ENCODE data around the gene MYH6. TPM values are rescaled to one million over a fixed set of nuclear protein-coding genes. Genes with fewer than 3 reads are reported as not detected.

The MYH6 gene
- total RNA-seq, 1 experiment from 2014 or later: not detected

- no peaks in the 10 kb centered on the region for H3K27me3 ChIP-seq (replicated peaks; ENCODE audit: insufficient read depth, low read depth, low read length, poor library complexity)
- H3K9me3 ChIP-seq (ENCODE audit: low read depth, low read length, poor library complexity, severe bottlenecking): no peaks in the 10 kb centered on the region
- intact Hi-C loops (cut with micrococcal nuclease; ENCODE audit: unreplicated experiment): no loop called here
- no peak for TF ChIP-seq EZH2 (IDR thresholded peaks at IDR 0.05; ENCODE audit: borderline replicate concordance, low read depth, low read length, poor library complexity, severe bottlenecking)
- TF ChIP-seq, protein P1, sequence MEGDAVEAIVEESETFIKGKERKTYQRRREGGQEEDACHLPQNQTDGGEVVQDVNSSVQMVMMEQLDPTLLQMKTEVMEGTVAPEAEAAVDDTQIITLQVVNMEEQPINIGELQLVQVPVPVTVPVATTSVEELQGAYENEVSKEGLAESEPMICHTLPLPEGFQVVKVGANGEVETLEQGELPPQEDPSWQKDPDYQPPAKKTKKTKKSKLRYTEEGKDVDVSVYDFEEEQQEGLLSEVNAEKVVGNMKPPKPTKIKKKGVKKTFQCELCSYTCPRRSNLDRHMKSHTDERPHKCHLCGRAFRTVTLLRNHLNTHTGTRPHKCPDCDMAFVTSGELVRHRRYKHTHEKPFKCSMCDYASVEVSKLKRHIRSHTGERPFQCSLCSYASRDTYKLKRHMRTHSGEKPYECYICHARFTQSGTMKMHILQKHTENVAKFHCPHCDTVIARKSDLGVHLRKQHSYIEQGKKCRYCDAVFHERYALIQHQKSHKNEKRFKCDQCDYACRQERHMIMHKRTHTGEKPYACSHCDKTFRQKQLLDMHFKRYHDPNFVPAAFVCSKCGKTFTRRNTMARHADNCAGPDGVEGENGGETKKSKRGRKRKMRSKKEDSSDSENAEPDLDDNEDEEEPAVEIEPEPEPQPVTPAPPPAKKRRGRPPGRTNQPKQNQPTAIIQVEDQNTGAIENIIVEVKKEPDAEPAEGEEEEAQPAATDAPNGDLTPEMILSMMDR (conservative IDR thresholded peaks at IDR 0.05; ENCODE audit: low read depth, low read length): no peak
- no peak for DNase-seq (ENCODE audit: low spot score)
- CTCF ChIA-PET: no interaction called here
- no TSS peak for BruUV-seq (replicated peaks)
- peaks cover 9% of the 10 kb centered on the region for H3K4me1 ChIP-seq (ENCODE audit: insufficient read depth, low read length, poor library complexity, severe bottlenecking)
- no peak overlapping the region for H3K4me3 ChIP-seq (ENCODE audit: low read depth, low read length, poor library complexity, severe bottlenecking)
- H3K36me3 ChIP-seq (ENCODE audit: insufficient read depth, low read length, poor library complexity, severe bottlenecking): peaks cover 70% of the 10 kb centered on the region
- no peak overlapping the region for H3K27ac ChIP-seq (ENCODE audit: low read depth, low read length, poor library complexity, severe bottlenecking)
- POLR2A ChIA-PET (ENCODE audit: low non-redundant PET): no interaction called here
Observed at GRCh38 chr14:23359167-23359626, 48.9 kb downstream of the MYH6 start.

DNA sequence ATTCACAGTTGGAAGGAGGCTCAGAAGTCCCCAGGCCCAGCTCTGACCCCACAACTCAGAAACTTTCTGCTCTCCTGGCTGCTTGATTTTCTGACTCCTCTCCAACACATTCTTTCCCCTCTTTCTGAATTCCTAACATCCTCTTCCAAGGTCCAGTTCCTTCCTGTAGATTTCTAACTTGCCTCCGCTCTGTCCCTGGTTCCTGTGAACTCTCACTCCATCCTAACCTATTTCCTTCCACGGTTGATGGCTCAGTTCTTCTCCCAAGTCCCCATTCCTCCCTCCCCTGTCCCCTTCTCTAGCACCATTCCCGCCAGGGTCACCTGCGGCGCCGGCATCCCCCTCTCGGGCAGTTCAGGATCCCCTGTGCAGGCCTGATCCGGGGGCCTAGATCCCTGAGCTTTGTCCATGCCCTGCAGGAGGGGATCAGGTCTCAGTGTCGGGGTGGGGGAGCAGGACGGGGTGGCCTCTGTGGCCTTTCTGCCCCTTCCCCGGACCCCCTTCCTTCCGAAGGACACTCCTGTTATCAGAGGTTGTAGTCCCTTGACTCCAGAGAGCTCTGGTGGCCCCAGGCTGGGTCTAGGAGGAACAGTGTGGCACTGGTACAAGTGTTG, 49.4 kb downstream of the MYH6 start:
- Histone ChIP-seq H3K4me3 (ENCODE audit: low read depth, low read length, poor library complexity, severe bottlenecking) (no peak overlapping the region), H3K27me3 (replicated peaks; ENCODE audit: insufficient read depth, low read depth, low read length, poor library complexity) (no peaks in the 10 kb centered on the region), H3K36me3 (ENCODE audit: insufficient read depth, low read length, poor library complexity, severe bottlenecking) (peaks cover 64% of the 10 kb centered on the region), H3K27ac (ENCODE audit: low read depth, low read length, poor library complexity, severe bottlenecking) (no peak overlapping the region), H3K4me1 (ENCODE audit: insufficient read depth, low read length, poor library complexity, severe bottlenecking) (peaks cover 4% of the 10 kb centered on the region), H3K9me3 (ENCODE audit: low read depth, low read length, poor library complexity, severe bottlenecking) (no peaks in the 10 kb centered on the region)
- CTCF ChIA-PET: interaction anchor here (0.6 kb wide), 1 partner anchor 751 kb away, joined by 3 read pairs; no protein-coding TSS in a partner anchor
- no peak for DNase-seq (ENCODE audit: low spot score)
- intact Hi-C loops (cut with micrococcal nuclease; ENCODE audit: unreplicated experiment): no loop called here
- BruUV-seq (replicated peaks): no TSS peak
- no peak for TF ChIP-seq EZH2 (IDR thresholded peaks at IDR 0.05; ENCODE audit: borderline replicate concordance, low read depth, low read length, poor library complexity, severe bottlenecking)
- TF ChIP-seq, protein P1 (conservative IDR thresholded peaks at IDR 0.05; ENCODE audit: low read depth, low read length): no peak
- POLR2A ChIA-PET (ENCODE audit: low non-redundant PET): interaction anchor here (0.6 kb wide), 1 partner anchor 123 kb away, joined by 3 read pairs; no protein-coding TSS in a partner anchor

- H3K36me3 ChIP-seq (ENCODE audit: insufficient read depth, low read length, poor library complexity, severe bottlenecking): peaks cover 59% of the 10 kb centered on the region
- ChIA-PET POLR2A (ENCODE audit: low non-redundant PET) (interaction anchor here (0.6 kb wide), 1 partner anchor 123 kb away, joined by 3 read pairs; no protein-coding TSS in a partner anchor), CTCF (interaction anchor here (0.6 kb wide), 1 partner anchor 752 kb away, joined by 3 read pairs; no protein-coding TSS in a partner anchor)
- TF ChIP-seq EZH2 (IDR thresholded peaks at IDR 0.05; ENCODE audit: borderline replicate concordance, low read depth, low read length, poor library complexity, severe bottlenecking): no peak
- TF ChIP-seq, protein P1 (conservative IDR thresholded peaks at IDR 0.05; ENCODE audit: low read depth, low read length): no peak
- H3K4me3 ChIP-seq (ENCODE audit: low read depth, low read length, poor library complexity, severe bottlenecking): no peak overlapping the region
- no peak overlapping the region for H3K27ac ChIP-seq (ENCODE audit: low read depth, low read length, poor library complexity, severe bottlenecking)
- no peaks in the 10 kb centered on the region for H3K27me3 ChIP-seq (replicated peaks; ENCODE audit: insufficient read depth, low read depth, low read length, poor library complexity)
- no peak for DNase-seq (ENCODE audit: low spot score)
- intact Hi-C loops (cut with micrococcal nuclease; ENCODE audit: unreplicated experiment): no loop called here
- BruUV-seq (replicated peaks): no TSS peak
- no peaks in the 10 kb centered on the region for H3K4me1 ChIP-seq (ENCODE audit: insufficient read depth, low read length, poor library complexity, severe bottlenecking)
- H3K9me3 ChIP-seq (ENCODE audit: low read depth, low read length, poor library complexity, severe bottlenecking): no peaks in the 10 kb centered on the region
Observed at GRCh38 chr14:23358042-23358441, 50.0 kb downstream of the MYH6 start.

Measured in A673 (cell line).